H9 (cell line): ENCODE data around the gene VSIG8. TPM values are rescaled to one million over a fixed set of nuclear protein-coding genes. Genes with fewer than 3 reads are reported as not detected.

Experiments
- DNase-seq: peaks from one replicate; pipeline ENCODE4 v3.0.0-alpha.2; 2017
- H2AFZ ChIP-seq: one replicate; pipeline ENCODE4 v1.6.1; 2013; ENCODE audit warnings: mild to moderate bottlenecking, low read length, control low read depth, moderate library complexity
- H2AK5ac ChIP-seq: 2 replicates; pipeline ENCODE4 v1.6.1; 2013; ENCODE audit warnings: low read length, control low read depth, mixed read lengths; ENCODE audit not compliant: insufficient read length
- H2BK120ac ChIP-seq: one replicate; pipeline ENCODE4 v1.6.1; 2013; ENCODE audit warnings: low read depth, mild to moderate bottlenecking, low read length, control low read depth, inconsistent platforms; ENCODE audit not compliant: poor library complexity, severe bottlenecking
- H2BK12ac ChIP-seq: 2 replicates; pipeline ENCODE4 v1.6.1; 2013; ENCODE audit warnings: low read length, control low read depth, mixed read lengths, low read depth; ENCODE audit not compliant: insufficient read length
- H2BK15ac ChIP-seq: 2 replicates; pipeline ENCODE4 v1.6.1; 2013; ENCODE audit warnings: low read depth, low read length, control low read depth
- H2BK20ac ChIP-seq: one replicate; pipeline ENCODE4 v1.6.1; 2013; ENCODE audit warnings: low read depth, mild to moderate bottlenecking, low read length, control low read depth, inconsistent platforms; ENCODE audit not compliant: poor library complexity, severe bottlenecking
- H2BK5ac ChIP-seq: 2 replicates; pipeline ENCODE4 v1.6.1; 2013; ENCODE audit warnings: low read length, control low read depth, mixed read lengths; ENCODE audit not compliant: insufficient read length
- H3K14ac ChIP-seq: 2 replicates; pipeline ENCODE4 v1.6.1; 2013; ENCODE audit warnings: low read length, control low read depth; ENCODE audit not compliant: insufficient read depth
- H3K18ac ChIP-seq: 2 replicates; pipeline ENCODE4 v1.6.1; 2013; ENCODE audit warnings: low read depth, mild to moderate bottlenecking, mixed read lengths, low read length, control low read depth; ENCODE audit not compliant: insufficient read length
- H3K23ac ChIP-seq: 2 replicates; pipeline ENCODE4 v1.6.1; 2013; ENCODE audit warnings: low read length, control low read depth, mixed read lengths, low read depth; ENCODE audit not compliant: insufficient read length
- H3K23me2 ChIP-seq: 2 replicates; pipeline ENCODE4 v1.6.1; 2013; ENCODE audit warnings: low read depth, mild to moderate bottlenecking, mixed read lengths, low read length, control low read depth; ENCODE audit not compliant: insufficient read length, poor library complexity, severe bottlenecking
- H3K27ac ChIP-seq: 2 replicates; pipeline ENCODE4 v1.5.1; 2013; ENCODE audit warnings: low read length, control low read depth, mixed read lengths, low read depth; ENCODE audit not compliant: insufficient read length
- H3K27me3 ChIP-seq: 2 replicates; pipeline ENCODE4 v1.6.1; 2013; ENCODE audit warnings: low read length, control low read depth, inconsistent platforms; ENCODE audit not compliant: insufficient read depth
- H3K4ac ChIP-seq: 2 replicates; pipeline ENCODE4 v1.6.1; 2013; ENCODE audit warnings: low read depth, mild to moderate bottlenecking, control low read depth, inconsistent platforms, low read length, moderate library complexity
- H3K4me1 ChIP-seq: 2 replicates; pipeline ENCODE4 v1.6.1; 2013; ENCODE audit warnings: low read length, control low read depth, inconsistent platforms; ENCODE audit not compliant: insufficient read depth
- H3K4me2 ChIP-seq: 2 replicates; pipeline ENCODE4 v1.6.1; 2013; ENCODE audit warnings: low read length, control low read depth, mixed read lengths; ENCODE audit not compliant: insufficient read length, insufficient read depth
- H3K56ac ChIP-seq: 2 replicates; pipeline ENCODE4 v1.6.1; 2013; ENCODE audit warnings: low read depth, mild to moderate bottlenecking, mixed read lengths, low read length, control low read depth; ENCODE audit not compliant: insufficient read length
- H3K79me1 ChIP-seq: 2 replicates; pipeline ENCODE4 v1.6.1; 2013; ENCODE audit warnings: low read depth, mild to moderate bottlenecking, moderate library complexity, low read length, control low read depth, inconsistent platforms; ENCODE audit not compliant: insufficient read depth, poor library complexity, severe bottlenecking
- H3K79me2 ChIP-seq: 2 replicates; pipeline ENCODE4 v1.6.1; 2013; ENCODE audit warnings: low read length, control low read depth, inconsistent platforms; ENCODE audit not compliant: insufficient read depth
- H3K9ac ChIP-seq: 2 replicates; pipeline ENCODE4 v1.6.1; 2013; ENCODE audit warnings: low read length, control low read depth, mixed read lengths; ENCODE audit not compliant: insufficient read length; ENCODE audit errors: extremely low read depth
- H3K9me3 ChIP-seq: one replicate; pipeline ENCODE4 v1.6.1; 2013; ENCODE audit warnings: low read depth, low read length, inconsistent platforms; ENCODE audit not compliant: control insufficient read depth
- H3T11ph ChIP-seq: one replicate; pipeline ENCODE4 v1.6.1; 2013; ENCODE audit warnings: mild to moderate bottlenecking, low read length, control low read depth, inconsistent platforms
- H4K20me1 ChIP-seq: one replicate; pipeline ENCODE4 v1.6.1; 2013; ENCODE audit not compliant: control insufficient read depth, insufficient read length, insufficient read depth
- H4K5ac ChIP-seq: 2 replicates; pipeline ENCODE4 v1.6.1; 2013; ENCODE audit warnings: low read depth, mild to moderate bottlenecking, mixed read lengths, low read length, control low read depth; ENCODE audit not compliant: insufficient read length
- H4K8ac ChIP-seq: replicated peaks from 2 replicates; pipeline ENCODE4 v1.6.1; 2013; ENCODE audit warnings: low read length, control low read depth, mixed read lengths, low read depth; ENCODE audit not compliant: insufficient read length
- H4K91ac ChIP-seq: 2 replicates; pipeline ENCODE4 v1.6.1; 2013; ENCODE audit warnings: low read depth, mild to moderate bottlenecking, moderate library complexity, mixed read lengths, low read length, control low read depth; ENCODE audit not compliant: insufficient read length
- H3K27ac Mint-ChIP-seq, 3 experiments: 2 replicates in 2 of 3; 3 replicates in 1 of 3; pipeline ENCODE4 v1.8.0; 2020 to 2021; ENCODE audit warnings: mixed read lengths in 3 of 3, mild to moderate bottlenecking in 1 of 3, moderate library complexity in 1 of 3
- H3K27me3 Mint-ChIP-seq: 2 replicates; pipeline ENCODE4 v1.8.0; 2021; ENCODE audit warnings: low read depth, mild to moderate bottlenecking, moderate library complexity, mixed read lengths
- H3K36me3 Mint-ChIP-seq, 3 experiments: 2 replicates in 2 of 3; 3 replicates in 1 of 3; pipeline ENCODE4 v1.8.0; 2020 to 2021; ENCODE audit warnings: low read depth in 3 of 3, mixed read lengths in 3 of 3; ENCODE audit not compliant: insufficient read depth in 1 of 3
- H3K4me1 Mint-ChIP-seq, 2 experiments: 2 replicates each; pipeline ENCODE4 v1.8.0; 2020; ENCODE audit warnings: mixed read lengths in 2 of 2
- H3K4me3 Mint-ChIP-seq, 2 experiments: 2 replicates in 1 of 2; 3 replicates in 1 of 2; pipeline ENCODE4 v1.8.0; 2020 to 2021; ENCODE audit warnings: mild to moderate bottlenecking in 2 of 2, mixed read lengths in 2 of 2, moderate library complexity in 1 of 2
- H3K9me3 Mint-ChIP-seq, 2 experiments: 2 replicates in 1 of 2; 3 replicates in 1 of 2; pipeline ENCODE4 v1.8.0; 2020; ENCODE audit warnings: mild to moderate bottlenecking in 2 of 2, mixed read lengths in 2 of 2, moderate library complexity in 1 of 2
- CTCF ChIP-seq: fragments of 200-600 bp; sonication (generic); conservative IDR thresholded peaks from 3 replicates; pipeline ENCODE4 v1.8.0; 2021; ENCODE audit warnings: antibody characterized with exemption, mild to moderate bottlenecking
- WGBS: extraction: QIAGEN DNeasy Blood & Tissue Kit; methylation state at CpG from one replicate; pipeline ENCODE4 v1.1.7; 2013; ENCODE audit warnings: missing lambda C conversion rate, low lambda C conversion rate, mixed read lengths; ENCODE audit not compliant: insufficient read length; ENCODE audit errors: extremely low coverage; 5-methylcytosine and 5-hydroxymethylcytosine counted together
- total RNA-seq: library from RNA; stranded (reverse); gene quantifications from 2 replicates; pipeline ENCODE4 v1.2.1, GENCODE V29; 2021

VSIG8 gene
- total RNA-seq, 1 experiment from 2014 or later = not detected

- peaks cover 6% of the 10 kb centered on the region in 2 experiments for H3K4me1 Mint-ChIP-seq
- peak; percentile 72 for DNase-seq
- no peak overlapping the region for H4K91ac ChIP-seq
- no peaks in the 10 kb centered on the region for H3K79me2 ChIP-seq
- no peak overlapping the region for H4K8ac ChIP-seq
- H3K27ac ChIP-seq = no peak overlapping the region
- no peak overlapping the region for H2BK12ac ChIP-seq
- no CpG with 5 or more reads among the region's 31 CpGs for WGBS
- no peak overlapping the region for H2BK20ac ChIP-seq
- no peak overlapping the region for H2BK15ac ChIP-seq
- H3K4ac ChIP-seq = no peak overlapping the region
- H4K20me1 ChIP-seq = no peaks in the 10 kb centered on the region
- H3K23me2 ChIP-seq = peaks cover 6% of the 10 kb centered on the region
- no peak overlapping the region for H2AFZ ChIP-seq
- H3K36me3 Mint-ChIP-seq = no peaks in the 10 kb centered on the region
- H3K9me3 ChIP-seq = no peaks in the 10 kb centered on the region
- H2AK5ac ChIP-seq = no peak overlapping the region
- TF ChIP-seq CTCF = no peak
- peaks cover 6% of the 10 kb centered on the region; the same call in 1 of the 2 replicates for H3K27me3 ChIP-seq
- H2BK5ac ChIP-seq = no peak overlapping the region
- no peak overlapping the region for H3K23ac ChIP-seq
- no peak overlapping the region for H3K27ac Mint-ChIP-seq
- peak overlapping the region; percentile 49 for H3K4me2 ChIP-seq
- H2BK120ac ChIP-seq = no peak overlapping the region
- no peak overlapping the region for H3K14ac ChIP-seq
- H3K56ac ChIP-seq = no peak overlapping the region
- H3K9me3 Mint-ChIP-seq = no peaks in the 10 kb centered on the region
- no peak overlapping the region for H3K18ac ChIP-seq
- H3T11ph ChIP-seq = no peak overlapping the region
- H4K5ac ChIP-seq = no peak overlapping the region
- H3K27me3 Mint-ChIP-seq = peaks cover 50% of the 10 kb centered on the region
- H3K4me1 ChIP-seq = no peaks in the 10 kb centered on the region
- no peaks in the 10 kb centered on the region for H3K79me1 ChIP-seq
- H3K9ac ChIP-seq = no peak overlapping the region
- H3K4me3 Mint-ChIP-seq = peak overlapping the region; percentile 73 to 93
Observed at GRCh38 chr1:159854116-159854692, 8.3 kb downstream of the VSIG8 start.
